HepG2 (cell line): ENCODE measurements around the gene FAM50A. TPM values are rescaled to one million over a fixed set of nuclear protein-coding genes. Genes with fewer than 3 reads are reported as not detected.

Source experiments
- ATF3 ChIP-seq: sonication (generic); formaldehyde crosslinking; IDR thresholded peaks from 2 replicates; pipeline ENCODE4 v1.4.0; 2020; ENCODE audit warnings: missing genetic modification reagents
- CEBPG ChIP-seq: IDR thresholded peaks from 2 replicates; pipeline ENCODE4 v1.6.1; 2016
- GLI4 ChIP-seq: sonication (generic); formaldehyde crosslinking; IDR thresholded peaks from 2 replicates; pipeline ENCODE4 v1.5.1; 2020; ENCODE audit warnings: missing genetic modification reagents, mild to moderate bottlenecking, moderate library complexity, borderline replicate concordance
- MED13 ChIP-seq: sonication (generic); formaldehyde crosslinking; IDR thresholded peaks from 2 replicates; pipeline ENCODE4 v1.5.0; 2020; ENCODE audit warnings: missing genetic modification reagents
- NR2F1 ChIP-seq, 2 experiments: fragments of 450-650 bp in 1 of 2; formaldehyde crosslinking in 1 of 2; IDR thresholded peaks; 2 replicates each; pipeline versions ENCODE4 v1.5.0 to v1.6.1; 2016 to 2020; ENCODE audit warnings: mild to moderate bottlenecking in 1 of 2, missing compliant biosample characterization in 1 of 2, missing genetic modification reagents in 1 of 2, moderate library complexity in 1 of 2
- SIN3B ChIP-seq: fragments of 150-350 bp; IDR thresholded peaks from 2 replicates; pipeline ENCODE4 v1.6.1; 2014; ENCODE audit warnings: low read length
- SOX5 ChIP-seq: IDR thresholded peaks from 2 replicates; pipeline ENCODE4 v1.6.1; 2016; ENCODE audit warnings: borderline replicate concordance
- ZBTB38 ChIP-seq: sonication (generic); formaldehyde crosslinking; IDR thresholded peaks from 2 replicates; pipeline ENCODE4 v1.5.1; 2020; ENCODE audit warnings: mild to moderate bottlenecking, missing genetic modification reagents
- ZBTB7B ChIP-seq: sonication (generic); formaldehyde crosslinking; IDR thresholded peaks from 2 replicates; pipeline ENCODE4 v1.4.0; 2020; ENCODE audit warnings: missing genetic modification reagents
- ZFP36L2 ChIP-seq: sonication (generic); formaldehyde crosslinking; IDR thresholded peaks from 2 replicates; pipeline ENCODE4 v1.4.0; 2020; ENCODE audit warnings: missing genetic modification reagents
- ZNF251 ChIP-seq: sonication (generic); formaldehyde crosslinking; IDR thresholded peaks from 2 replicates; pipeline ENCODE4 v1.9.0; 2021; ENCODE audit warnings: mild to moderate bottlenecking, missing genetic modification reagents
- ZNF30 ChIP-seq: sonication (generic); formaldehyde crosslinking; IDR thresholded peaks from 2 replicates; pipeline ENCODE4 v1.5.0; 2020; ENCODE audit warnings: mild to moderate bottlenecking, missing genetic modification reagents
- ZNF33A ChIP-seq: sonication (generic); formaldehyde crosslinking; IDR thresholded peaks from 2 replicates; pipeline ENCODE4 v1.5.1; 2020; ENCODE audit warnings: missing genetic modification reagents, mild to moderate bottlenecking, moderate library complexity, borderline replicate concordance
- ZNF367 ChIP-seq: sonication (generic); formaldehyde crosslinking; IDR thresholded peaks from 2 replicates; pipeline ENCODE4 v1.4.0; 2020; ENCODE audit warnings: missing genetic modification reagents, borderline replicate concordance
- ZNF44 ChIP-seq: sonication (generic); formaldehyde crosslinking; IDR thresholded peaks from 2 replicates; pipeline ENCODE4 v1.5.1; 2020; ENCODE audit warnings: mild to moderate bottlenecking, missing genetic modification reagents
- ZNF451 ChIP-seq: sonication (generic); formaldehyde crosslinking; IDR thresholded peaks from 2 replicates; pipeline ENCODE4 v1.5.0; 2020; ENCODE audit warnings: mild to moderate bottlenecking, missing genetic modification reagents
- ZNF563 ChIP-seq: sonication (generic); formaldehyde crosslinking; IDR thresholded peaks from 2 replicates; pipeline ENCODE4 v1.8.0; 2022; ENCODE audit warnings: mild to moderate bottlenecking, moderate library complexity, missing genetic modification reagents
- ZNF605 ChIP-seq: sonication (generic); formaldehyde crosslinking; IDR thresholded peaks from 2 replicates; pipeline ENCODE4 v1.8.0; 2022; ENCODE audit warnings: mild to moderate bottlenecking, missing genetic modification reagents
- ZNF615 ChIP-seq: sonication (generic); formaldehyde crosslinking; IDR thresholded peaks from 2 replicates; pipeline ENCODE4 v1.5.0; 2020; ENCODE audit warnings: mild to moderate bottlenecking, missing genetic modification reagents, borderline replicate concordance
- ZNF660 ChIP-seq: sonication (generic); formaldehyde crosslinking; IDR thresholded peaks from 2 replicates; pipeline ENCODE4 v1.5.1; 2020; ENCODE audit warnings: mild to moderate bottlenecking, low read depth, missing genetic modification reagents, borderline replicate concordance
- ZNF720 ChIP-seq: sonication (generic); formaldehyde crosslinking; IDR thresholded peaks from 2 replicates; pipeline ENCODE4 v1.4.0; 2020; ENCODE audit warnings: missing genetic modification reagents
- ZNF83 ChIP-seq: sonication (generic); formaldehyde crosslinking; IDR thresholded peaks from 2 replicates; pipeline ENCODE4 v1.4.0; 2020; ENCODE audit warnings: missing genetic modification reagents, mild to moderate bottlenecking, borderline replicate concordance
- polyA plus RNA-seq, 8 experiments: library from polyadenylated mRNA; depleted of rRNA in 3 of 8; stranded (reverse) in 7 of 8; unstranded in 1 of 8; fragments of >200 nt; fragmentation: Illumina TruSeq in 4 of 8; extraction: Trizol in 4 of 8; gene quantifications; 2 replicates each; pipeline versions ENCODE4 v1.2.1 to v1.2.3, GENCODE V29; 2011 to 2016; ENCODE audit warnings: low read depth in 4 of 8, missing spikeins in 1 of 8, mixed read lengths in 1 of 8; ENCODE audit not compliant: insufficient read depth in 1 of 8
- total RNA-seq, 5 experiments: library from RNA; depleted of rRNA; stranded (reverse); fragments of >200 nt; fragmentation: Illumina TruSeq; extraction: Trizol; gene quantifications; 2 replicates each; pipeline ENCODE4 v1.2.3, GENCODE V29; 2016; ENCODE audit warnings: low read depth in 1 of 5
- TF ChIP-seq, protein P1 (sequence below): sonication (generic); formaldehyde crosslinking; IDR thresholded peaks from 2 replicates; pipeline ENCODE4 v1.4.0; 2020; ENCODE audit warnings: mild to moderate bottlenecking, missing genetic modification reagents, borderline replicate concordance
- TF ChIP-seq, protein P2 (sequence below): sonication (generic); formaldehyde crosslinking; IDR thresholded peaks from 2 replicates; pipeline ENCODE4 v1.5.0; 2020; ENCODE audit warnings: mild to moderate bottlenecking, missing genetic modification reagents

Gene FAM50A
- total and polyA plus RNA-seq, 2 of the 13 experiments (the other 11 are each of a cell fraction or from before 2014, with no cell fraction given) = 30.7 to 40.7 TPM

- TF ChIP-seq, protein P1, sequence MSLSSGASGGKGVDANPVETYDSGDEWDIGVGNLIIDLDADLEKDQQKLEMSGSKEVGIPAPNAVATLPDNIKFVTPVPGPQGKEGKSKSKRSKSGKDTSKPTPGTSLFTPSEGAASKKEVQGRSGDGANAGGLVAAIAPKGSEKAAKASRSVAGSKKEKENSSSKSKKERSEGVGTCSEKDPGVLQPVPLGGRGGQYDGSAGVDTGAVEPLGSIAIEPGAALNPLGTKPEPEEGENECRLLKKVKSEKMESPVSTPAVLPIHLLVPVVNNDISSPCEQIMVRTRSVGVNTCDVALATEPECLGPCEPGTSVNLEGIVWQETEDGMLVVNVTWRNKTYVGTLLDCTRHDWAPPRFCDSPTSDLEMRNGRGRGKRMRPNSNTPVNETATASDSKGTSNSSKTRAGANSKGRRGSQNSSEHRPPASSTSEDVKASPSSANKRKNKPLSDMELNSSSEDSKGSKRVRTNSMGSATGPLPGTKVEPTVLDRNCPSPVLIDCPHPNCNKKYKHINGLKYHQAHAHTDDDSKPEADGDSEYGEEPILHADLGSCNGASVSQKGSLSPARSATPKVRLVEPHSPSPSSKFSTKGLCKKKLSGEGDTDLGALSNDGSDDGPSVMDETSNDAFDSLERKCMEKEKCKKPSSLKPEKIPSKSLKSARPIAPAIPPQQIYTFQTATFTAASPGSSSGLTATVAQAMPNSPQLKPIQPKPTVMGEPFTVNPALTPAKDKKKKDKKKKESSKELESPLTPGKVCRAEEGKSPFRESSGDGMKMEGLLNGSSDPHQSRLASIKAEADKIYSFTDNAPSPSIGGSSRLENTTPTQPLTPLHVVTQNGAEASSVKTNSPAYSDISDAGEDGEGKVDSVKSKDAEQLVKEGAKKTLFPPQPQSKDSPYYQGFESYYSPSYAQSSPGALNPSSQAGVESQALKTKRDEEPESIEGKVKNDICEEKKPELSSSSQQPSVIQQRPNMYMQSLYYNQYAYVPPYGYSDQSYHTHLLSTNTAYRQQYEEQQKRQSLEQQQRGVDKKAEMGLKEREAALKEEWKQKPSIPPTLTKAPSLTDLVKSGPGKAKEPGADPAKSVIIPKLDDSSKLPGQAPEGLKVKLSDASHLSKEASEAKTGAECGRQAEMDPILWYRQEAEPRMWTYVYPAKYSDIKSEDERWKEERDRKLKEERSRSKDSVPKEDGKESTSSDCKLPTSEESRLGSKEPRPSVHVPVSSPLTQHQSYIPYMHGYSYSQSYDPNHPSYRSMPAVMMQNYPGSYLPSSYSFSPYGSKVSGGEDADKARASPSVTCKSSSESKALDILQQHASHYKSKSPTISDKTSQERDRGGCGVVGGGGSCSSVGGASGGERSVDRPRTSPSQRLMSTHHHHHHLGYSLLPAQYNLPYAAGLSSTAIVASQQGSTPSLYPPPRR = no peak
- TF ChIP-seq ZNF660 (CRISPR knock-in tag) (no peak), ZNF605 (CRISPR knock-in tag) (0 out of 2 replicates have a peak, but pooled peaks have one; percentile 50), ZNF30 (CRISPR knock-in tag) (no peak), ZNF33A (CRISPR knock-in tag) (no peak), ZNF720 (CRISPR knock-in tag) (no peak), ZNF44 (no peak), ATF3 (CRISPR knock-in tag) (no peak), ZBTB38 (CRISPR knock-in tag) (0 out of 2 replicates have a peak, but pooled peaks have one; percentile 16), CEBPG (CRISPR knock-in tag) (0 out of 2 replicates have a peak, but pooled peaks have one; percentile 2), ZNF367 (CRISPR knock-in tag) (no peak; the same call in 1 of the 2 replicates), MED13 (CRISPR knock-in tag) (no peak; the same call in 1 of the 2 replicates), ZFP36L2 (CRISPR knock-in tag) (no peak), ZNF251 (no peak), ZBTB7B (CRISPR knock-in tag) (no peak), SOX5 (CRISPR knock-in tag) (0 out of 2 replicates have a peak, but pooled peaks have one; percentile 23), ZNF451 (CRISPR knock-in tag) (no peak), GLI4 (CRISPR knock-in tag) (no peak; the same call in 1 of the 2 replicates), SIN3B (no peak), NR2F1 (CRISPR knock-in tag; IDR thresholded peaks at IDR 0.05) (no peak), ZNF83 (CRISPR knock-in tag) (no peak), ZNF615 (CRISPR knock-in tag) (no peak), ZNF563 (CRISPR knock-in tag) (no peak)
- TF ChIP-seq, protein P2, sequence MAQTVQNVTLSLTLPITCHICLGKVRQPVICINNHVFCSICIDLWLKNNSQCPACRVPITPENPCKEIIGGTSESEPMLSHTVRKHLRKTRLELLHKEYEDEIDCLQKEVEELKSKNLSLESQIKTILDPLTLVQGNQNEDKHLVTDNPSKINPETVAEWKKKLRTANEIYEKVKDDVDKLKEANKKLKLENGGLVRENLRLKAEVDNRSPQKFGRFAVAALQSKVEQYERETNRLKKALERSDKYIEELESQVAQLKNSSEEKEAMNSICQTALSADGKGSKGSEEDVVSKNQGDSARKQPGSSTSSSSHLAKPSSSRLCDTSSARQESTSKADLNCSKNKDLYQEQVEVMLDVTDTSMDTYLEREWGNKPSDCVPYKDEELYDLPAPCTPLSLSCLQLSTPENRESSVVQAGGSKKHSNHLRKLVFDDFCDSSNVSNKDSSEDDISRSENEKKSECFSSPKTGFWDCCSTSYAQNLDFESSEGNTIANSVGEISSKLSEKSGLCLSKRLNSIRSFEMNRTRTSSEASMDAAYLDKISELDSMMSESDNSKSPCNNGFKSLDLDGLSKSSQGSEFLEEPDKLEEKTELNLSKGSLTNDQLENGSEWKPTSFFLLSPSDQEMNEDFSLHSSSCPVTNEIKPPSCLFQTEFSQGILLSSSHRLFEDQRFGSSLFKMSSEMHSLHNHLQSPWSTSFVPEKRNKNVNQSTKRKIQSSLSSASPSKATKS (CRISPR knock-in tag) = no peak
Measured at GRCh38 chrX:154397888-154398667, 45.9 kb upstream of the FAM50A start, which contains the start of gene RPL10 (continued).
